NCI-H2081 treated with DMSO at 0.1 percent for 48 hours (cell line): ENCODE data around the gene VAT1L.
"Not testable (repeated sequence)": the region's sequence is repeated elsewhere in the genome, so short reads cannot be mapped to it uniquely, and the experiment has no call there.

Experiments used
- DNase-seq: peaks from one replicate; lab custom pipeline; 2025; lab: John Stamatoyannopoulos, UW

VAT1L gene

GRCh38 chr16:77955127-77955526 lies 166.8 kb downstream of the VAT1L start:
- no peak for DNase-seq

- no peak for DNase-seq
Measured at GRCh38 chr16:77956231-77956630, 167.9 kb downstream of the VAT1L start.

GRCh38 chr16:77960766-77961165 lies 172.4 kb downstream of the VAT1L start:
- DNase-seq = no peak

DNA sequence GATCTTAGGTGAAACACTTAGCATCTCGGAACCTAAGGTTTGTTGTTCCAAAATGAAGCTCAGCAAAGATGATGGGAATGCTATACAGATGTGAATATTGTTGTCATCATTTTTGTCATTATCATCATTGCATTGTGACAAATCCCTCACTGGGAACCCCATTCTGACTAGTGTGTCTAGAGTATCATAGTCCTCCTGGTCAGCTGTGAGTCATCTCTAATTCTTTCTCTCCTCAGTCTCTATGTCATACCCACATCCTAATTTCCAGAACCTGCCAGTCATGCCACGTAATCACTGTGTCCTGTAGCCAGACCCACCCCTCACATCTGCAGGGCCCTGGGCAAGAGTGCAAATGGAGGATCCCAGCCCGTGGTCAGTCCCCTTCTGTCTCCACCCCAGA lies 173.4 kb downstream of the VAT1L start:
- no peak for DNase-seq

DNA sequence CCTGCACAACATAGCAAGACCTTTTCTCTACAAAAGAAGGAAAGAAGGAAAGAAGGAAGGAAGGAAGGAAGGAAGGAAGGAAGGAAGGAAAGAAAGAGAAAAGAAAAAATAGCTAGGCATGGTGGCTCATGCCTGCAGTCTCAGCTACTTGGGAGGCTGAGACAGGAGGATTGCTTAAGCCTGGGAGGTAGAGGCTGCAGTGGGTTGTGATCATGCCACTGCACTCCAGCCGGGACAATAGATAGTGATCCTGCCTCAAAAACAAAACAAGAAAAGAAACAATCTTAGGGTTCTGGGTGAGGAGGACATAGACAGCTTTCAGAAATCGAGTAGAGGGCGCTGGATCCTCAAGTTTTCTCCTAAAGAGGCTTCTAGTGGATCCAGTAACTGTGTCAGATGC lies 174.3 kb downstream of the VAT1L start:
- no peak for DNase-seq

- DNase-seq = no peak
Measured at GRCh38 chr16:77963185-77964044, 175.1 kb downstream of the VAT1L start.

- DNase-seq = no peak
Measured at GRCh38 chr16:77965346-77965745, 177.0 kb downstream of the VAT1L start.

DNA sequence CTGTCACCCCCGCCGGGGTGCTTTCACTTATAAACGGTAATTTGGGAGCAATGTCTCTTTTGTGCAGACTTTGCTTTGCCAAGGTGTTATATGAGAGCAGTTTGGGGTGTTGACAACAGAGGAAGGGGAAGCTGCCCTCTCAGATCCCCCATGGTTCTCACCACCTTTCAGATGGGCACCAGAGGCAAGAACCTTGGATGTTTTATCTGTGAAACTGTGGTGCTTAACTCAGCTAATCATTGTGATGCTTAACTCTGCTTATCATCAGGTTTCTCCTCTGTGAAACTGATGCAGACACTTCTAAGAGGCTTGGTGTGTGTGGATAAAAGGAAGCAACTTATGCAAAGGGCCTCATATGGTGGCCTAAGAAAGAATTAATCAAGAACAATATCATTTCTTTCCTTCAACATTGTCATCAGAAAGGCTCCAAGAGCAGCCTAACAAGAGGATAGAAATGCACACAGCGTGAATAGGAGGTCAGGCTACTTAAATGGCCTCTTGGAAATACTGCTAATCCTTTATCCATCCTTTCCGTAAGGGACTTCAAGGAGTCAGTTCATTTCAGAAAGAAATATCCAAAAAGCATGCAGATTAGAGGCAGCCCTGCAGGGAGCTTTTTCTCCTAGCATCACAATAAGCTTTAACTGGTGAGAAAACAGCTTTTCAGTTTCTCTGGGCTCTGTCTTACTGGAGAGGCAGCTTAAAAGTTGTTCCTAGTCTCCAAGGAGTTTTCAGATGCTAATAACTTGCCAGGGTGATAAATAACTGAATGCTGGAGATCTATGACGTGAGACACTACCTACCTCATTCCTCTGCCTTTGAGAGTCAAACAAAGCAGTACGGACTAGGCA lies 178.9 kb downstream of the VAT1L start:
- no peak for DNase-seq

GRCh38 chr16:77969861-77970260 lies 181.5 kb downstream of the VAT1L start:
- no peak for DNase-seq

- DNase-seq = no peak
Measured at GRCh38 chr16:77970371-77970770, 182.0 kb downstream of the VAT1L start.

DNA sequence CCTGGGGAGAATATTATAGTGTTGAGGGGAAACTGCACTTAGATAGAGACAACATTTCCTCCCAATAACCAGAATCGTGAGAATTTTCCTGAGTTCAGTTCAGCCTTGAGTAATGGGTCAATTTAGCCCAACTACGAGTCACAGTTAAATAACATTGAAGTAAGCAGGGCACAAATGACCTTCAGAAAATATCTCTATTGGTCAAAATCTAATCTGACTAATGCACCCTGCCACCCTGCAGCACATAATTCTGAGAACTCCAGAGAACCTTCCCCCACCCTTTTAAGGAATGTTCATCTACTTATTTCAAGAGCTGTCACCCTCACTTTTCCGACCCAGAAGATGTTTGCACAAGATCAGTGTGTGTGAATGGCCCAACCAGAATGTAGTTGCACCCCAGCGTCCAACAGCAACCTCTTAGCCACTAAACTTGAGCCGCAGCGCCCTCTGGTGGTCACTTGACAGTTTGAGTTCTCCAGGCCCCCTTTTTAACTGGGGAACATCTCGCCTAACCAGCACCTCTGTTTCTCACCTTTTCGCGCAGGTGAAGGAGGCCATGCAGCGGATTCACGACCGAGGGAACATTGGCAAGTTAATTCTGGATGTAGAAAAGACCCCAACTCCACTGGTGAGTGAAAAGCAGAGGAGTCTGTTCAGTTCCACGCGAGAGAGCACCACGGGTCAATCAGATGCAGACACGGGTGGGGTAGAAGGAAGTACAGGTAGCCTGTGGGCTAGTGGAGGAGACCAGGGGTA lies 183.1 kb downstream of the VAT1L start:
- DNase-seq = peak; percentile 15

DNA sequence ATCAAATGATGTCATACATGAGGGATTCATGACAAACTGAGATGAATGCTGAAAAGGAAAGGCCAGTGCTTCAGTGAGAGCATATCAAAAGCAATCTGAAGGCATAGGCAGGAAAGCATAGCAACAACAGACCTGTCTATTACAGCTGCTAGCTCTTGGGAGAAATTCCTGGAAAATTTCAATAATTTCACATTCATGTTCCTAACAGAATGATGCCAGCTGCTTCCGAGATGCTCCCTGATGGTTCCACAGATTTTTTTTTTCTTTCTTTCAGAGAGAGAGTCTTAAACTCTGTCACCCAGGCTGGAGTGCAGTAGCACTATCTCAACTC lies 183.7 kb downstream of the VAT1L start:
- no peak for DNase-seq

DNA sequence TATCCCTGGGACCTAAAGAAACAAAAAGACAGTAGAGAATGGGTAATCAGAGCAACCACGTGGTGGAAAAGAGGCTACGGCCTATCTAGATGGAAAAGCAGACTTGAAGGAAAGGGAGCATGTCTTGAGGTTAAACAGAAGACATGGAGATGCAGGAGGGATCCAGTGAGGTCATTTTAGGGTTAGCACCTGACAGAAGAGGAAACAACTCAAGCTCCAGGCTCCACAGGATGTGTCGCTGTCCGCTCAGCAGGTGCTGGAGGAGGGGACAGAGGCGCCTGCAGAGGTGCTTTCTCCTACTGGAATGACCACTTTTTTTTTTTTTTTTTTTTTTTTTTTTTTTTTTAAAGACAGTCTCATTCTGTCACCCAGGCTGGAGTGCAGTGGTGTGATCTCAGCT lies 186.5 kb downstream of the VAT1L start:
- DNase-seq = no peak

GRCh38 chr16:77975942-77976341 lies 187.6 kb downstream of the VAT1L start:
- DNase-seq = no peak

DNA sequence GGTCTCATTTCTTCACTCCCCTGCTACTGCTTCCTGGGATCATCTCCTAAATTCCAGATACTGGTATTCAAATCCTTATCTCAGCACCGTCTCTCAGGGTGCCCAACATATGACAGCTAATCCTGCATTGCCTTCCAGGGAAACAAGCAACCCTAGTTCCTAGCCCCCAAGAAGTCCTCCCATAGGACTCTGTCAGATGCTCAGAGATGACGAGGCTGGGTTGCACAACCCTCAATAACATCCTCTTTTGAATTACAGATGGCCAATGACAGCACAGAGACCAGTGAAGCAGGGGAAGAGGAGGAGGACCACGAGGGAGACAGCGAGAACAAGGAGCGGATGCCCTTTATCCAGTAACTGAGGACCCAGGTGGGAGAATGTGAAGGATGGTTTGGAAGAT lies 189.0 kb downstream of the VAT1L start:
- no peak for DNase-seq

- no peak for DNase-seq
Measured at GRCh38 chr16:77985111-77985510, 196.7 kb downstream of the VAT1L start.

DNA sequence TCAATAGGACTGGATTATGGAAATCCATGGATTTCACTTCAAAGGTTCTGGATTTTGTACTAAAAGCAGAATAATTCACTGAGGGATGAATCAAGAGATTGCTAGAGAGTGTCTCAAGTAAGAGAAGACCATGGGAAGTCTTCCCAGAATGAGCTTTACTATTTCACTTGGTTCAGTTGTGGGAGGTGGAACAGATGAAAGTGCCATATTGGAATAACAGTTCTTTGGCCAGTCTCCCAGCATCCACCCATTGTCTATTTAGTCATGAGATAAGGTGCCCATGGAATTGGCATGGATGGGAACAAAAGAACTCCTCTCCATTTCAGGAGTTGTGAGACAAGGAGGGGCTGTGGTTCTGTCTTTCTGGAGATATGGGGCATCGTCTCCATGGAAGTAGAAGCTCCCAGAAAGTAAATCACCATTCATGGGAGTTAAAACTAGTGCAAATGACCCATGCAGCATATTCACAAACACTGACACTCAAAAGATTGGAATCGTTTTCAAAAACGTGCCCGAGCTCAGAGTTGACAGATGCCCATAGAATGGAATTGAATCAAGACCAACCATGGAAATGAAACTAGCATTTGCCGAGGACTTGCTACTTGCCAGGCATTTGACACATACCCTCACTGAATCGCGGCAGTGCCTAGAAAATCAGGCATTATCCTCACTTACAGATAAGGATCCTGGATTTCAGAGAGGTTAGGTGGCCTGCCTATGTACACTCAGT lies 197.8 kb downstream of the VAT1L start:
- DNase-seq = no peak

DNA sequence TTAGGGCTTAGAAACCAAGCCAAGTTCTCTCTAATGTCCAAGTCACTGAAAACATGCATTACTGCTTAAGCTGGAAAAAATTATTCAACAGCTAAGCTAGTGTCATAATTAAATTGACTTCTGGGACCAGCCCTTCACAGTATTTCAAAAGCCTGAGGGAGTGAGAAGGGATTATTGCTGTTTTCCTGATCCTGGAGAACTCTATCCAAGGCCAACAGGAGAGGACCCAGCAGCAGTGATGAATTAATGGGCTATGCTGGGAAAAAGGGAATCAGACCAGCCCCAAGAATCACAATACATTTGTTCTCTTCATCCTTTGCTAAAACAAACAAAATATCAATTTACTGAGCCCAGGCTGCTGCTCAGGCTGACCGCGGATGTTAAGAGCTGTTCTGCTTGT lies 199.4 kb downstream of the VAT1L start:
- no peak for DNase-seq

DNA sequence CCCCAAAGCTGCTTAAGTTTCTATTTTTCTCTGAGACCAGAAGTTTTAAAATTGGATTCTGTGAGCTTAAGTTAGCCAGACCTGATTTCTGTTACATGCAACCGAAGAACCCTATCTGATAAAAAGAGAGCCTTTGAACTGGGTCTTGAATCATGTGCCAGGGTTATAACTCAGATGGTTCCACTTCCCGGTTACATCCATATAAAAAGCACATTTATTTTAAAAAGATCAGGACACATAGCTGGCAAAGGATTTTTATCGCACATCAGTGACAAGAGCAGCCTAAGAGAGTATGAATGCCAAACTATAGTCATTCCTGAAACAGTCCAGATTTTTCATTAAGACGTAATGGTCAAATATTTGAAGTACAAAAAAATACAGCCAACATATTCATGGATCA lies 201.5 kb downstream of the VAT1L start:
- DNase-seq = no peak

DNA sequence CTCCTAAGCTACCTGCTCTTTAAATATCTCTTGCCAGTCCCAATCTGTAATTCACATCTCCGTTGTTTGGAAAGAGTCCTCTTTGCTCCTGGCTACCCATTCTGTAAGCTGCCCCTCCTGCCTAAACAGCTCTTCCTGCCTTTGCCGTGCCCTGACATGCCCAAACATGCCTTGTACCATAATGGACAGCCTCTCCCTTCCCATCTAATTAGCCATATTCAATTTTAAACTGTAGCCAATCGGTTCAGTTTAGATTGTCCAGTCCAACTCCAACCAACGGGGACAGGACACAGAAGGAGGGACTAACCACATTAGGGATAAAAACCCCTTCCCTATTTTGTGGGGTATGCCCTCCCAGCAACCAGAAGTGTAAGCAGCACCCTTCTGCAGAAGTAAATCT lies 203.3 kb downstream of the VAT1L start:
- no peak for DNase-seq

DNA sequence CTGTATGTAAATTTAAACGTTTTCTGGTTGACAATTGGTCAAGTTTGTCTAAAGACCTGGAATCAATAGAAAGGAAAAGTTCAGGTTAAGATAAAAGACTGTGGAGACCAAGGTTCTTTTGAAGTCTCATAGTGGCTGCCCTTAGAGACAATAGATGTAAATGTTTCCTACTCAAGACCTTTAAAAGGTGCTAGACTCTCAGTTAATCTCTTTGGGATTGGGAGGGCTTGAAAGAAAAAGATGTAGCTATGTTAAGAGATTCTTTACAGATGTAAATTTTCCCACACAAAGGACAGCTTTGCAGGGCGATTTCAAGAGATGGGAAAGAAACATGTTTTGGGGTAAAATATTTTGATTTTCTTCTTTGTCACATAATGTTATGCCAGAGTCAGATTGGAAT lies 204.0 kb downstream of the VAT1L start:
- not testable (repeated sequence) for DNase-seq
